Fibroblast of lung (primary cell): ENCODE results near the gene PRR3. TPM values are rescaled to one million over a fixed set of nuclear protein-coding genes. Genes with fewer than 3 reads are reported as not detected.

Source experiments
- DNase-seq, 2 donors: peaks; one replicate each; pipeline versions ENCODE4 v3.0.0 to v3.0.0-alpha.2; 2010; ENCODE audit warnings: low read depth in 2 of 2
- H2AFZ ChIP-seq: 2 replicates; pipeline ENCODE4 v1.5.1; 2012; ENCODE audit warnings: low read length, control low read depth, inconsistent platforms
- H3K27ac ChIP-seq: 2 replicates; pipeline ENCODE4 v1.5.1; 2011; ENCODE audit warnings: low read length, control low read depth; ENCODE audit not compliant: insufficient read depth
- H3K27me3 ChIP-seq: 2 replicates; pipeline ENCODE4 v1.5.1; 2011; ENCODE audit warnings: mild to moderate bottlenecking, low read length; ENCODE audit not compliant: control insufficient read depth, insufficient read depth
- H3K36me3 ChIP-seq: 2 replicates; pipeline ENCODE4 v1.5.1; 2011; ENCODE audit warnings: low read length; ENCODE audit not compliant: control insufficient read depth, insufficient read depth
- H3K4me1 ChIP-seq: 2 replicates; pipeline ENCODE4 v1.5.1; 2011; ENCODE audit warnings: low read length; ENCODE audit not compliant: control insufficient read depth, insufficient read depth; ENCODE audit errors: extremely low read depth
- H3K4me2 ChIP-seq: 2 replicates; pipeline ENCODE4 v1.5.1; 2011; ENCODE audit warnings: low read length, control low read depth; ENCODE audit not compliant: insufficient read depth; ENCODE audit errors: extremely low read depth
- H3K4me3 ChIP-seq, 4 experiments: fragments of 200-600 bp in 1 of 4; sonication (generic) in 1 of 4; replicated peaks in 1 of 4; 2 replicates each; pipeline ENCODE4 v1.5.1; 2011 to 2016; ENCODE audit warnings: low read length in 4 of 4, low read depth in 3 of 4, mild to moderate bottlenecking in 3 of 4, control low read depth in 2 of 4, inconsistent platforms in 1 of 4, mixed read lengths in 1 of 4; ENCODE audit not compliant: insufficient read depth in 1 of 4; ENCODE audit errors: control extremely low read depth in 1 of 4
- H3K79me2 ChIP-seq: 2 replicates; pipeline ENCODE4 v1.5.1; 2012; ENCODE audit warnings: mild to moderate bottlenecking, low read length, inconsistent platforms; ENCODE audit not compliant: control insufficient read depth, insufficient read depth
- H3K9ac ChIP-seq: 2 replicates; pipeline ENCODE4 v1.5.1; 2011; ENCODE audit warnings: mild to moderate bottlenecking, low read length, control low read depth; ENCODE audit not compliant: insufficient read depth
- H3K9me3 ChIP-seq: 2 replicates; pipeline ENCODE4 v1.5.1; 2012; ENCODE audit warnings: low read depth, low read length; ENCODE audit not compliant: control insufficient read depth, insufficient read depth
- H4K20me1 ChIP-seq: 2 replicates; pipeline ENCODE4 v1.5.1; 2011; ENCODE audit warnings: low read length; ENCODE audit not compliant: control insufficient read depth, insufficient read depth; ENCODE audit errors: extremely low read depth
- CTCF ChIP-seq, 2 donors: IDR thresholded peaks in 1 of 2; conservative IDR thresholded peaks in 1 of 2; 1 replicate in 1 of 2; 2 replicates in 1 of 2; pipeline ENCODE4 v1.5.1; 2011 to 2012; ENCODE audit warnings: low read length in 2 of 2, control low read depth in 1 of 2, inconsistent platforms in 1 of 2, low read depth in 1 of 2, mild to moderate bottlenecking in 1 of 2
- EZH2 ChIP-seq: IDR thresholded peaks from 2 replicates; pipeline ENCODE4 v1.5.1; 2012; ENCODE audit warnings: low read length, control low read depth, mild to moderate bottlenecking; ENCODE audit errors: missing control alignments
- polyA plus RNA-seq, 2 donors: library from polyadenylated mRNA; depleted of rRNA in 1 of 2; stranded (reverse) in 1 of 2; unstranded in 1 of 2; fragments of >200 nt; gene quantifications; 2 replicates each; pipeline ENCODE4 v1.2.1, GENCODE V29; 2011 to 2012; ENCODE audit warnings: missing spikeins in 1 of 2
- total RNA-seq: library from RNA; depleted of rRNA; stranded (reverse); fragments of >200 nt; gene quantifications from 2 replicates; pipeline ENCODE4 v1.2.1, GENCODE V29; 2014

The PRR3 gene
- total and polyA plus RNA-seq, 2 donors (not counting 1 experiment from before 2014, with no cell fraction given) = 6.6 to 19.0 TPM

GRCh38 chr6:30611856-30612194 lies 54.7 kb downstream of the PRR3 start:
- H3K36me3 ChIP-seq = peaks cover 5% of the 10 kb centered on the region
- TF ChIP-seq EZH2 = no peak
- TF ChIP-seq CTCF (conservative IDR thresholded peaks at IDR 0.05 in 1 of 2, IDR thresholded peaks at IDR 0.05 in 1 of 2; ENCODE audit: low read depth in 1 of 2, low read length in 2 of 2) = no peak
- H3K79me2 ChIP-seq = peaks cover 23% of the 10 kb centered on the region
- no peaks in the 10 kb centered on the region for H3K27me3 ChIP-seq
- H2AFZ ChIP-seq = no peak overlapping the region
- no peaks in the 10 kb centered on the region for H4K20me1 ChIP-seq
- no peak overlapping the region for H3K4me2 ChIP-seq
- no peak for DNase-seq
- H3K4me1 ChIP-seq = peaks cover 13% of the 10 kb centered on the region
- H3K9me3 ChIP-seq = no peaks in the 10 kb centered on the region
- H3K9ac ChIP-seq = no peak overlapping the region
- H3K4me3 ChIP-seq = no peak overlapping the region
- no peak overlapping the region for H3K27ac ChIP-seq

- Histone ChIP-seq H3K27me3 (no peaks in the 10 kb centered on the region), H4K20me1 (no peaks in the 10 kb centered on the region), H3K27ac (no peak overlapping the region), H3K79me2 (peaks cover 25% of the 10 kb centered on the region), H3K9me3 (no peaks in the 10 kb centered on the region), H3K4me3 (no peak overlapping the region), H3K9ac (no peak overlapping the region), H2AFZ (no peak overlapping the region), H3K4me2 (no peak overlapping the region), H3K36me3 (peaks cover 5% of the 10 kb centered on the region), H3K4me1 (peaks cover 13% of the 10 kb centered on the region)
- TF ChIP-seq CTCF (conservative IDR thresholded peaks at IDR 0.05 in 1 of 2, IDR thresholded peaks at IDR 0.05 in 1 of 2; ENCODE audit: low read depth in 1 of 2, low read length in 2 of 2) = peak; percentile 29 to 56
- TF ChIP-seq EZH2 = no peak
- DNase-seq = peak; percentile 29 to 68
Observed at GRCh38 chr6:30612213-30612612, 55.1 kb downstream of the PRR3 start.

GRCh38 chr6:30612687-30613248 lies 55.7 kb downstream of the PRR3 start:
- DNase-seq = peak; percentile 56 to 89
- H3K4me2 ChIP-seq = peak overlapping the region; percentile 25
- H3K9ac ChIP-seq = no peak overlapping the region
- no peak overlapping the region for H3K4me3 ChIP-seq
- H3K9me3 ChIP-seq = no peaks in the 10 kb centered on the region
- no peaks in the 10 kb centered on the region for H3K27me3 ChIP-seq
- H3K79me2 ChIP-seq = peaks cover 25% of the 10 kb centered on the region
- H3K4me1 ChIP-seq = peaks cover 13% of the 10 kb centered on the region
- no peak overlapping the region for H2AFZ ChIP-seq
- peak overlapping the region; percentile 11 for H3K27ac ChIP-seq
- no peaks in the 10 kb centered on the region for H4K20me1 ChIP-seq
- TF ChIP-seq CTCF (conservative IDR thresholded peaks at IDR 0.05 in 1 of 2, IDR thresholded peaks at IDR 0.05 in 1 of 2; ENCODE audit: low read depth in 1 of 2, low read length in 2 of 2) (no peak), EZH2 (no peak)
- peaks cover 5% of the 10 kb centered on the region for H3K36me3 ChIP-seq

Other genes starting within 250 kb of the PRR3 start
- gene TRIM39, start 230.4 kb upstream of the PRR3 start, total RNA-seq = 10.3 and 11.9 TPM in 2 replicates
- 6.7 and 7.8 TPM in 2 replicates for gene TRIM39, start 230.4 kb upstream of the PRR3 start, polyA plus RNA-seq
- gene RPP21, start 212.1 kb upstream of the PRR3 start, total RNA-seq = 30.2 and 34.7 TPM in 2 replicates
- 16.7 and 20.5 TPM in 2 replicates for gene RPP21, start 212.1 kb upstream of the PRR3 start, polyA plus RNA-seq
- gene HLA-E, start 67.8 kb upstream of the PRR3 start, total RNA-seq = 213 and 254 TPM in 2 replicates
- 115 and 183 TPM in 2 replicates for gene HLA-E, start 67.8 kb upstream of the PRR3 start, polyA plus RNA-seq
- gene GNL1, start 806 bp upstream of the PRR3 start, total RNA-seq = 50.1 and 67.0 TPM in 2 replicates
- gene GNL1, start 806 bp upstream of the PRR3 start, polyA plus RNA-seq = 33.4 and 35.2 TPM in 2 replicates
- gene ABCF1, start 14.1 kb downstream of the PRR3 start, total RNA-seq = 35.5 and 37.2 TPM in 2 replicates
- gene ABCF1, start 14.1 kb downstream of the PRR3 start, polyA plus RNA-seq = 49.2 and 62.6 TPM in 2 replicates
- gene PPP1R10, start 59.9 kb downstream of the PRR3 start, total RNA-seq = 18.2 and 28.2 TPM in 2 replicates
- gene PPP1R10, start 59.9 kb downstream of the PRR3 start, polyA plus RNA-seq = 25.2 and 35.5 TPM in 2 replicates
- gene MRPS18B, start 60.5 kb downstream of the PRR3 start, total RNA-seq = 76.8 and 85.5 TPM in 2 replicates
- 53.1 and 79.5 TPM in 2 replicates for gene MRPS18B, start 60.5 kb downstream of the PRR3 start, polyA plus RNA-seq
- 3.9 and 5.1 TPM in 2 replicates for gene ATAT1, start 69.6 kb downstream of the PRR3 start, total RNA-seq
- 6.8 and 8.8 TPM in 2 replicates for gene ATAT1, start 69.6 kb downstream of the PRR3 start, polyA plus RNA-seq
- gene C6orf136, start 89.8 kb downstream of the PRR3 start, total RNA-seq = 2.5 and 4.4 TPM in 2 replicates
- gene C6orf136, start 89.8 kb downstream of the PRR3 start, polyA plus RNA-seq = 3.6 and 6.3 TPM in 2 replicates
- gene DHX16, start 115.7 kb downstream of the PRR3 start, total RNA-seq = 33.1 and 34.8 TPM in 2 replicates
- gene DHX16, start 115.7 kb downstream of the PRR3 start, polyA plus RNA-seq = 22.5 and 33.2 TPM in 2 replicates
- gene PPP1R18, start 129.3 kb downstream of the PRR3 start, total RNA-seq = 44.4 and 63.4 TPM in 2 replicates
- gene PPP1R18, start 129.3 kb downstream of the PRR3 start, polyA plus RNA-seq = 92.6 and 122 TPM in 2 replicates
- 1.5 and 2.5 TPM in 2 replicates for gene NRM, start 133.7 kb downstream of the PRR3 start, total RNA-seq
- 18.3 and 39.6 TPM in 2 replicates for gene NRM, start 133.7 kb downstream of the PRR3 start, polyA plus RNA-seq
- gene MDC1, start 160.0 kb downstream of the PRR3 start, total RNA-seq = 3.3 and 5.0 TPM in 2 replicates
- gene MDC1, start 160.0 kb downstream of the PRR3 start, polyA plus RNA-seq = 3.3 and 7.4 TPM in 2 replicates
- 432 and 551 TPM in 2 replicates for gene TUBB, start 163.1 kb downstream of the PRR3 start, total RNA-seq
- gene TUBB, start 163.1 kb downstream of the PRR3 start, polyA plus RNA-seq = 1,493 and 2,513 TPM in 2 replicates
- 136 and 180 TPM in 2 replicates for gene FLOT1, start 185.4 kb downstream of the PRR3 start, total RNA-seq
- gene FLOT1, start 185.4 kb downstream of the PRR3 start, polyA plus RNA-seq = 301 TPM in 2 replicates
- 42.9 and 43.3 TPM in 2 replicates for gene IER3, start 187.3 kb downstream of the PRR3 start, total RNA-seq
- 34.2 and 102 TPM in 2 replicates for gene IER3, start 187.3 kb downstream of the PRR3 start, polyA plus RNA-seq